Esophagus muscularis mucosa (tissue), 4 donors: ENCODE results near the gene NGFR. TPM values are rescaled to one million over a fixed set of nuclear protein-coding genes. Genes with fewer than 3 reads are reported as not detected.

Source experiments
- DNase-seq: peaks from one replicate; pipeline ENCODE4 v3.0.0-alpha.2; 2017; ENCODE audit errors: extremely low spot score
- H3K27ac ChIP-seq, 4 donors: fragments of 200-600 bp; sonication (generic); replicated peaks in 1 of 4; 1 replicate in 3 of 4; 2 replicates in 1 of 4; pipeline ENCODE4 v1.5.1; 2016 to 2019; ENCODE audit warnings: mild to moderate bottlenecking in 1 of 4
- H3K27me3 ChIP-seq, 4 donors: fragments of 200-600 bp; sonication (generic); one replicate each; pipeline versions ENCODE4 v1.5.1 to v1.6.0; 2016 to 2019
- H3K36me3 ChIP-seq, 4 donors: fragments of 200-600 bp; sonication (generic); one replicate each; pipeline ENCODE4 v1.5.1; 2016 to 2019
- H3K4me1 ChIP-seq, 4 donors: fragments of 200-600 bp; sonication (generic); one replicate each; pipeline ENCODE4 v1.5.1; 2016 to 2019
- H3K4me3 ChIP-seq, 4 donors: fragments of 200-600 bp; sonication (generic); 1 replicate in 2 of 4; 2 replicates in 2 of 4; pipeline ENCODE4 v1.5.1; 2016 to 2019; ENCODE audit warnings: mild to moderate bottlenecking in 4 of 4, moderate library complexity in 1 of 4
- H3K9me3 ChIP-seq, 4 donors: fragments of 200-600 bp; sonication (generic); 1 replicate in 3 of 4; 2 replicates in 1 of 4; pipeline ENCODE4 v1.5.1; 2016 to 2019
- CTCF ChIP-seq, 3 experiments: fragments of 200-600 bp in 2 of 3; fragments of 450-650 bp in 1 of 3; sonication (generic) in 2 of 3; IDR thresholded peaks; one replicate each; pipeline ENCODE4 v1.5.1; 2017 to 2019; ENCODE audit warnings: antibody characterized with exemption in 3 of 3, mild to moderate bottlenecking in 2 of 3, moderate library complexity in 1 of 3
- EP300 ChIP-seq: sonication (generic); formaldehyde crosslinking; IDR thresholded peaks from one replicate; pipeline ENCODE4 v1.6.1; 2017; ENCODE audit warnings: antibody characterized with exemption
- POLR2A ChIP-seq: fragments of 450-650 bp; IDR thresholded peaks from one replicate; pipeline ENCODE4 v1.6.1; 2017; ENCODE audit warnings: antibody characterized with exemption, moderate library complexity, mild to moderate bottlenecking, low read depth
- POLR2AphosphoS5 ChIP-seq, 2 donors: sonication (generic); formaldehyde crosslinking; IDR thresholded peaks; one replicate each; pipeline ENCODE4 v1.6.1; 2017; ENCODE audit warnings: antibody characterized with exemption in 2 of 2
- WGBS: methylation state at CpG from one replicate; pipeline ENCODE4 v1.1.5; 2018; 5-methylcytosine and 5-hydroxymethylcytosine counted together
- intact Hi-C: fragments of 100-400 bp; cut with DNase I; formaldehyde crosslinking; loops from one replicate; pipeline ENCODE4 v1.15.1; 2023
- total RNA-seq, 4 donors: library from RNA; depleted of rRNA; stranded (reverse); fragments of >200 nt; gene quantifications; one replicate each; pipeline versions ENCODE4 v1.1.0 to v1.2.1, GENCODE V29; 2016

NGFR gene
- total RNA-seq, 4 donors from 2014 or later: 12.9 to 31.6 (median 22.6) TPM

- Histone ChIP-seq H3K27me3 (peaks cover 0 to 45% (median 0%) of the 10 kb centered on the region in 4 donors), H3K36me3 (no peaks in the 10 kb centered on the region), H3K9me3 (no peaks in the 10 kb centered on the region), H3K27ac (no peak overlapping the region), H3K4me1 (peaks cover 0 to 7% (median 0%) of the 10 kb centered on the region in 4 donors), H3K4me3 (no peak overlapping the region)
- TF ChIP-seq POLR2AphosphoS5 (IDR thresholded peaks at IDR 0.05): no peak
- no peak for TF ChIP-seq EP300
- TF ChIP-seq CTCF (IDR thresholded peaks at IDR 0.05): no peak
- TF ChIP-seq POLR2A: no peak
- no peak for DNase-seq
- intact Hi-C loops: no loop called here
- 70% methylated on average over 9 of the region's 9 CpGs for WGBS
These were observed 39.7 kb upstream of the NGFR start for GRCh38 chr17:49455272-49455861.

GRCh38 chr17:49456183-49456965 is 38.7 kb upstream of the NGFR start:
- TF ChIP-seq CTCF (IDR thresholded peaks at IDR 0.05) (no peak), POLR2AphosphoS5 (IDR thresholded peaks at IDR 0.05) (no peak), POLR2A (no peak), EP300 (no peak)
- H3K4me1 ChIP-seq: peaks cover 0 to 7% (median 0%) of the 10 kb centered on the region in 4 donors
- no peaks in the 10 kb centered on the region for H3K36me3 ChIP-seq
- no peak overlapping the region for H3K4me3 ChIP-seq
- WGBS: 22% methylated on average over 5 of the region's 5 CpGs
- intact Hi-C loops: no loop called here
- no peak overlapping the region for H3K27ac ChIP-seq
- no peak for DNase-seq
- H3K9me3 ChIP-seq: no peaks in the 10 kb centered on the region
- peaks cover 0 to 55% (median 0%) of the 10 kb centered on the region in 4 donors for H3K27me3 ChIP-seq

- TF ChIP-seq POLR2AphosphoS5 (IDR thresholded peaks at IDR 0.05): no peak
- TF ChIP-seq EP300: no peak
- TF ChIP-seq CTCF (IDR thresholded peaks at IDR 0.05): no peak
- TF ChIP-seq POLR2A: no peak
- Histone ChIP-seq H3K4me3 (no peak overlapping the region), H3K9me3 (no peaks in the 10 kb centered on the region), H3K27ac (no peak overlapping the region), H3K27me3 (peaks cover 0 to 65% (median 0%) of the 10 kb centered on the region in 4 donors), H3K36me3 (no peaks in the 10 kb centered on the region), H3K4me1 (peaks cover 0 to 3% (median 0%) of the 10 kb centered on the region in 4 donors)
- intact Hi-C loops: no loop called here
- no peak for DNase-seq
- 66% methylated on average over 15 of the region's 15 CpGs for WGBS
These were observed 37.2 kb upstream of the NGFR start for GRCh38 chr17:49457564-49458535.

- no peak for DNase-seq
- Histone ChIP-seq H3K27me3 (peaks cover 0 to 72% (median 0%) of the 10 kb centered on the region in 4 donors), H3K36me3 (no peaks in the 10 kb centered on the region), H3K4me1 (peaks cover 0 to 3% (median 0%) of the 10 kb centered on the region in 4 donors), H3K4me3 (no peak overlapping the region), H3K27ac (no peak overlapping the region), H3K9me3 (peaks cover 0 to 12% (median 7%) of the 10 kb centered on the region in 4 donors)
- no peak for TF ChIP-seq POLR2AphosphoS5 (IDR thresholded peaks at IDR 0.05)
- TF ChIP-seq EP300: no peak
- no peak for TF ChIP-seq POLR2A
- TF ChIP-seq CTCF (IDR thresholded peaks at IDR 0.05): no peak
- 77% methylated on average over 7 of the region's 7 CpGs for WGBS
- intact Hi-C loops: no loop called here
These were observed 35.6 kb upstream of the NGFR start for GRCh38 chr17:49459401-49459984.
